ENCODE measurements around the gene ENGASE. TPM values are rescaled to one million over a fixed set of nuclear protein-coding genes. Genes with fewer than 3 reads are reported as not detected.

The ENGASE gene
- total RNA-seq, 1 experiment from 2014 or later = 34.5 TPM

DNA sequence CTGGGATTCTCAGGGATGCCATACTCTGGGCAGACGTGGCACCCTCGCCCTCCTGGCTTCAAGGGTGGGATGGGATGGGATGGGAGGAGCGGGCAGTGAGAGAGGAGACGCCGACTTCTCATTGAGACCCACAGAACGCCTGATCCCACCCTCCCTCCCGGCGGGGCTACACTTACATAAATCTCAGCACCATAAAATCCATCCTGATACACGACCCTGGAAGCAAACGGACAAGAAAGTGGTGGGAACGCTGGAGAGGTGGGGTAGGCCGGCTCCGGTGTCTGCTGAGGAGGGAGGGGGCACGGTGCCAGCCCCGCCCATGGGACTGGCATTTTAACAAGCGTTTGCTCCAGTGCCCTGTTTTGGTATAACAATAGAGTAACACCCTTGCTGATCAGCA, 21.9 kb downstream of the ENGASE start:
- no peak for DNase-seq
- no peaks in the 10 kb centered on the region for H3K9me3 ChIP-seq (ENCODE audit: low read length)
- no peaks in the 10 kb centered on the region for H3F3A ChIP-seq (ENCODE audit: low read length, unreplicated experiment)
- H3K27ac ChIP-seq (ENCODE audit: low read length) = no peak overlapping the region
- intact Hi-C loops (cut with micrococcal nuclease) = no loop called here
- ChIA-PET POLR2A (ENCODE audit: unreplicated experiment) (no interaction called here), CTCF (no interaction called here)
- no peak overlapping the region for H3K4me3 ChIP-seq (ENCODE audit: low read length)
- H4K20me1 ChIP-seq (ENCODE audit: low read length) = no peaks in the 10 kb centered on the region
- H3K9me2 ChIP-seq (replicated peaks; ENCODE audit: low read length) = no peaks in the 10 kb centered on the region
- no peaks in the 10 kb centered on the region for H3K4me1 ChIP-seq (ENCODE audit: insufficient read depth, low read length)
- H3K27me3 ChIP-seq (ENCODE audit: low read length) = peaks cover 46% of the 10 kb centered on the region
- TF ChIP-seq EZH2 (IDR thresholded peaks at IDR 0.05; ENCODE audit: low read length, unreplicated experiment) = no peak
- H2AFZ ChIP-seq (ENCODE audit: low read length) = no peak overlapping the region
- no peak overlapping the region for H3K9ac ChIP-seq (ENCODE audit: low read length)
- no peak overlapping the region for H3K4me2 ChIP-seq (ENCODE audit: low read length)
- BruUV-seq (replicated peaks) = no TSS peak
- H3K79me2 ChIP-seq (ENCODE audit: low read length) = no peaks in the 10 kb centered on the region
- ATAC-seq = no peak
- no peaks in the 10 kb centered on the region for H3K36me3 ChIP-seq (ENCODE audit: low read depth, low read length)

DNA sequence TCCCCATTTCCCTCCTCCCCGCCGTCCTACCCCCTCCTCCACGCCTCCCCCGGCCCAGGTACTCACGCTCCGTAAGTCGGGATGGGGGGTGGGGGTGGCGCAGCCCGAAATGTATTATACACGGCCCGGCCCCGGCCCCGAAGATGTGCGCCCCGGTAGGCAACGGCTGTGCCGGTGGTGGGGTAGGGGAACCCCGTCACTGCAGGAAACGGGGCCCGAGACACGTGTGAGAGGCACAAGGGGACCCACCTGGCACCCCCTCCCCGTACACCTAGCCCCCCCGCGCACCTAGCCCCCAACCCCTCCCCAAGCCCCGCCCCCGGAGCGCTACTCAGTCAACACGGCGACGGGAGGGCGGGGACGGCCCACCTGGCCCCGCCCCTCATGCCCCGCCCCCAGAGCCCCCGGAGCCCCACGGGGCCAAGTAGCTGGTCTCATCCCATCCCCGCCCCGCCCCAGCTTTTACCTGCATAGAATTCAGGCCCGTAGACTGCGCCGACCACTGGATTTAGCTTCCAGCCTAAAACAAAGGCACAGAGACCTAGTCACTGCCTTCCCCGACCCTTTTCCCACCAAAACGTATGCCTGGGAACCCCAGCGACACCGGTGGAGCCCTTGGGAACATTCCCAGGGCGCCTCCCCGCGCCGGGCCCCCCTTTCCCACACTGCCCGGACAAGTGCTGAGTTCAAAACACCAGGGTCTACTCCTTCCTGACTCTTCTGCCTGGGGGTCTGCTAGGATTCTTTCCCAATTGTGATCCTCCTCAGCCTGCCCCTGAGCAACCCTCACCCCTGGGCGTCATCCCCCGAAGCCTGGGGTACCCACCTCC, 22.8 kb downstream of the ENGASE start:
- DNase-seq (no peak), ATAC-seq (no peak)
- Histone ChIP-seq H3K79me2 (ENCODE audit: low read length) (no peaks in the 10 kb centered on the region), H3K9me3 (ENCODE audit: low read length) (no peaks in the 10 kb centered on the region), H3K36me3 (ENCODE audit: low read depth, low read length) (no peaks in the 10 kb centered on the region), H3F3A (ENCODE audit: low read length, unreplicated experiment) (no peaks in the 10 kb centered on the region), H3K4me1 (ENCODE audit: insufficient read depth, low read length) (no peaks in the 10 kb centered on the region), H2AFZ (ENCODE audit: low read length) (no peak overlapping the region), H3K27me3 (ENCODE audit: low read length) (peaks cover 56% of the 10 kb centered on the region), H3K27ac (ENCODE audit: low read length) (no peak overlapping the region), H3K4me2 (ENCODE audit: low read length) (no peak overlapping the region), H3K4me3 (ENCODE audit: low read length) (no peak overlapping the region), H3K9ac (ENCODE audit: low read length) (no peak overlapping the region), H4K20me1 (ENCODE audit: low read length) (no peaks in the 10 kb centered on the region), H3K9me2 (replicated peaks; ENCODE audit: low read length) (no peaks in the 10 kb centered on the region)
- TF ChIP-seq EZH2phosphoT487 (IDR thresholded peaks at IDR 0.05; ENCODE audit: borderline replicate concordance, low read length) = no peak
- TF ChIP-seq EZH2 (IDR thresholded peaks at IDR 0.05; ENCODE audit: low read length, unreplicated experiment) = no peak
- TF ChIP-seq, protein P1, sequence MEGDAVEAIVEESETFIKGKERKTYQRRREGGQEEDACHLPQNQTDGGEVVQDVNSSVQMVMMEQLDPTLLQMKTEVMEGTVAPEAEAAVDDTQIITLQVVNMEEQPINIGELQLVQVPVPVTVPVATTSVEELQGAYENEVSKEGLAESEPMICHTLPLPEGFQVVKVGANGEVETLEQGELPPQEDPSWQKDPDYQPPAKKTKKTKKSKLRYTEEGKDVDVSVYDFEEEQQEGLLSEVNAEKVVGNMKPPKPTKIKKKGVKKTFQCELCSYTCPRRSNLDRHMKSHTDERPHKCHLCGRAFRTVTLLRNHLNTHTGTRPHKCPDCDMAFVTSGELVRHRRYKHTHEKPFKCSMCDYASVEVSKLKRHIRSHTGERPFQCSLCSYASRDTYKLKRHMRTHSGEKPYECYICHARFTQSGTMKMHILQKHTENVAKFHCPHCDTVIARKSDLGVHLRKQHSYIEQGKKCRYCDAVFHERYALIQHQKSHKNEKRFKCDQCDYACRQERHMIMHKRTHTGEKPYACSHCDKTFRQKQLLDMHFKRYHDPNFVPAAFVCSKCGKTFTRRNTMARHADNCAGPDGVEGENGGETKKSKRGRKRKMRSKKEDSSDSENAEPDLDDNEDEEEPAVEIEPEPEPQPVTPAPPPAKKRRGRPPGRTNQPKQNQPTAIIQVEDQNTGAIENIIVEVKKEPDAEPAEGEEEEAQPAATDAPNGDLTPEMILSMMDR (conservative IDR thresholded peaks at IDR 0.05; ENCODE audit: low read depth, low read length) = no peak
- POLR2A ChIA-PET (ENCODE audit: unreplicated experiment) = no interaction called here
- CTCF ChIA-PET = no interaction called here
- intact Hi-C loops (cut with micrococcal nuclease) = no loop called here
- BruUV-seq (replicated peaks) = no TSS peak

DNA sequence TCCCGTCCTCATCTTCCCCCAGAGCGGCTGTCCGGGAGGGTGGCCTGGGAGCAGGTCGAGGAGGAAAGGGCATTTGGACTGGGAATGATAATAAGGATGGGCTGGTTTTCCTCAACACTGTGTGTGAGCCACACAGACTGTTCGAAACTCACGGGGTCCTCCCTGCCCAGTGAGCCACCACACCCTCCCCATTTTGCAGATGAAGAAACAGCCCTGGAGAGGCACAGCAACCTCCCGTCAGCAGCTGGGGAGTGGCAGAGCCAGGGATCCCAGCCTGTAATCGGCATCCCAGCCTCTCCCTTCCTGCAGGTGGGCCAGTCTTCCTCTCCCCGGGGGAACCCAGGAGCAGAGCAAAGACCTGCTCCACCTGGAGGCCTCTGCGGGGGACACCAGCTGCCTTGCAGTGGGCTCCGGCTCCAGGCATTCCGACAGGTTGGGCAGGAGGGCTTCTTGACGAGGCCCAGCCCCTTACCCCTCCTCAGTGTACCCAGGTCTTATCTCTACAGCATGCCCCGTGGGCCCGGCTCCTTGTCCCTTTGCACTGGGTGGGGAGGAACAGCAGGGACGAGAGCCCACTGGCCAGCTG, 23.8 kb downstream of the ENGASE start:
- BruUV-seq (replicated peaks) = no TSS peak
- POLR2A ChIA-PET (ENCODE audit: unreplicated experiment) = no interaction called here
- Histone ChIP-seq H2AFZ (ENCODE audit: low read length) (no peak overlapping the region), H3F3A (ENCODE audit: low read length, unreplicated experiment) (no peaks in the 10 kb centered on the region), H3K4me2 (ENCODE audit: low read length) (no peak overlapping the region), H3K9ac (ENCODE audit: low read length) (no peak overlapping the region), H3K36me3 (ENCODE audit: low read depth, low read length) (no peaks in the 10 kb centered on the region), H3K4me3 (ENCODE audit: low read length) (no peak overlapping the region), H3K9me3 (ENCODE audit: low read length) (no peaks in the 10 kb centered on the region), H3K4me1 (ENCODE audit: insufficient read depth, low read length) (no peaks in the 10 kb centered on the region), H3K27me3 (ENCODE audit: low read length) (peaks cover 65% of the 10 kb centered on the region), H3K9me2 (replicated peaks; ENCODE audit: low read length) (no peaks in the 10 kb centered on the region), H4K20me1 (ENCODE audit: low read length) (no peaks in the 10 kb centered on the region), H3K27ac (ENCODE audit: low read length) (no peak overlapping the region), H3K79me2 (ENCODE audit: low read length) (no peaks in the 10 kb centered on the region)
- intact Hi-C loops (cut with micrococcal nuclease) = no loop called here
- ATAC-seq = no peak
- CTCF ChIA-PET = no interaction called here
- DNase-seq = no peak
- TF ChIP-seq EZH2phosphoT487 (IDR thresholded peaks at IDR 0.05; ENCODE audit: borderline replicate concordance, low read length) (no peak), EZH2 (IDR thresholded peaks at IDR 0.05; ENCODE audit: low read length, unreplicated experiment) (no peak)
- TF ChIP-seq, protein P1 (conservative IDR thresholded peaks at IDR 0.05; ENCODE audit: low read depth, low read length) = no peak

Data from PC-3 (cell line).